Fibroblast of peridontal ligament (primary cell): Measurements from ENCODE around the gene ZNF83.
"Not testable (repeated sequence)": the region's sequence is repeated elsewhere in the genome, so short reads cannot be mapped to it uniquely, and the experiment has no call there.

ENCODE experiments used
- DNase-seq: peaks from one replicate; pipeline ENCODE4 v3.0.0-alpha.2; 2010; ENCODE audit errors: extremely low read depth

The ZNF83 gene

DNA sequence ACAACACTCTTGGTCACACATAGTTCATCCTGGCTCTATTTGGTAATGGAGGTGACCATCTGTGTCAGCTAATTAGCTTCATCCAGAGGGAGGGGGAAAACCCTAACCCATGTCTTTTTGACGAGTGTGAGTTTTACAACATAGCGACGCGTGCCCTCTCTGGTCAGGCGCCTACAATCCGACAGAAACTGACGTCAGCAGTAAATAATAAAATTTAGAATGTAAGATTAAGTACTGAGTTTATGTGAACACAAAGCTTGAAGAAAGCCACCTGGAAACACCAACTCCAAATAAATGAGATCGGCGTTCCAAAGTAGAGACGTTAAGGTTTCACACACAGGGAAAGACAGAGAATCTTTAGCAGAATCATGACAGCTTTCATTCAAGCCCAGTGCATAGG is 1.8 kb upstream of the ZNF83 start:
- DNase-seq: no peak

DNA sequence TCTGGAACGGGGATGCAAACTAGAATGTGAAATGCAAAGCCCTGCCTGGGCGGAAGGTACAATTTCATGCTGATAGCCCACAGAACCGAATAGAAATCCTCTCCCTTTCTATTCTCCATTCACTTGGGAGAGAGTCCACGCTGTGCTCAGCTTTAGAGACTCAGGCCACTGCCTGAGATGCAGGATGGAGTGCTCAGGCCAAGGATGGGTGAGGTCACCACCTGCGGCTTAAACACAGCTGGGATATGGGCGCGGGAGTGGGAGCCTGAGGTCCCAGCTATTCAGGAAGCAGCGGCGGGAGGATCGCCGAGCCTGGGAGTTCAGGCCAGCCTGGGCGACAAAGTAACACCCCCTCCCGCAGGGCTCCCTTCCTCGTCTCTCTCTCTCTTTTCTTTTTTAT is 446 bp upstream of the ZNF83 start:
- no peak for DNase-seq

DNA sequence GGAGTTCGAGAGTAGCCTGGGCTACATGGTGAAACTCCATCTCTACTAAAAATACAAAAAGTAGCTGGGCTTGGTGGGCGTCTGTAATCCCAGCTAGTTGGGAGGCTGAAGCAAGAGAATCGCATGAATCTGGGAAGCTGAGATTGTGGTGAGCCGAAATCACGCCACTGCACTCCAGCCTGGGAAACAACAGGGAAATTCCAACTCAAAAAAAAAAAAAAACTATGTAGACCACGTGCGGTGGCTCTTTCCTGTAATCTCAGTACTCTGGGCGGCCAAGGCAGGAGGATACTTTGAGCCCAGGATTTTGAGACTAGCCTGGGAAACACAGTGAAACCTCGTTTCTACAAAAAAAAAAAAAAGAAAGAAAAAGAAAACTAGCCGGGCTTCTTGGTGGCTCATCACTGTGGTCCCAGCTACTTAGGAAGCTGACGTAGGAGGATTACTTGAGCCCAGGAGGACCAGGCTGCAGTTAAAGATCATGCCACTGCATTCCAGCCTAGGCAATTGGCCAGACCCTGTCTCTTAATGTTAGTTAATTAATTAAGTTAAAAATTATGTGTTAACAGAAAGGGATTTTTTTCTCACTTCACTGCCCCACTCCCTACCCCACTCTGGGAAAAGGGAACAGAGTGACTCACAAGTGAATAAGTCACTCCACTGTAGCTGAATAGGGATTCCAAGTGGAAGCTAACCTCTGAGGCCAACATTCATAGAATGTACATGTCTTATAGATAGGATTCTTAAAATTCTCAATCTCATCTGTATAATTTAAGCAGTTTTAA is 2.2 kb downstream of the ZNF83 start:
- peak; percentile 5 for DNase-seq

DNA sequence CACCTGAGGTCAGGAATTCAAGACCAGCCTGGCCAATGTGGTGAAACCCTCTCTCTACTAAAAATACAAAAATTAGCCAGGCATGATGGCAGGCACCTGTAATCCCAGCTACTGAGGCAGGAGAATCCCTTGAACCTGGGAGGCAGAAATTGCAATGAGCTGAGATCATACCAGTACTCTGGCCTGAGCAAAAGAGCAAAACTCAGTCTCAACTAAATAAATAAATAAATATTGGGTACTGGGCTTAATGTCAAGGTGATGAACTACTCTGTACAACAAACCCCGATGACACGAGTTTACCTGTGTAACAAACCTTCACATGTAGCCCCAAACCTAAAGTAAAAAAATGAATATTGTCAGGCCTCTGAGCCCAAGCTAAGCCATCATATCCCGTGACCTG is 10.7 kb downstream of the ZNF83 start:
- not testable (repeated sequence) for DNase-seq

DNA sequence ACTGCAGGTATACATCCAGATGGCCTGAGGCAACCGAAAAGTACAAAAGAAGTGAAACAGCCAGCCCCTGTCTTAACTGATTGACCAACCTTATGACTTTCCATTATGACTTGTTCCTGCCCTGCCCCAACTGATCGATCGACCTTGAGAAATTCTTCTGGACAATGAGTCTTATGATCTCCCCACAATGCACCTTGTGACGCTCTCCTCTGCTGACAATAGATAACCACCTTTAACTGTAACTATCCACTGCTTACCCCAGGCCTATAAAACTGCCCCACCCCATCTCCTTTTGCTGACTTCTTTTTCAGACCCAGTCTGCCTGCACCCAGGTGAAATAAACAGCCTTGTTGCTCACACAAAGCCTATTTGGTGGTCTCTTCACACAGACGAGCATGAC is 11.2 kb downstream of the ZNF83 start:
- DNase-seq: no peak

DNA sequence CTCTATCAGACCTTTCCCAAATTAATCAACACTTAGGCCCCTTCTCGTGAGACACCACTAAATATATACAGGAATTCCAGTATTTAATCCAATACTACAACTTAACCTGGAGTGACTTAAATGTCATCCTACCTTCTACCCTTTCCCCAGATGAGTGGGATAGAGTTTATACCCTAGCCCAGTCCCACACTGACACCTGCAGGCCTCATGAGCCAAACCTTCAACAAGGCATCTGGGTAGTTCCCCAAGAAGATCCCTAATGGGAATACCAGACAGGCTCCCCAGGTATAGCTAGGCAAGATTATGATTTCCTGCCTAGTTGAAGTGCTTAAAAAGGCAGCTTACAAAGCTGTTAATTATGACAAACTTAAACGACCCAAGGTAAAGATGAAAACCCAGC is 15.9 kb downstream of the ZNF83 start:
- no peak for DNase-seq

DNA sequence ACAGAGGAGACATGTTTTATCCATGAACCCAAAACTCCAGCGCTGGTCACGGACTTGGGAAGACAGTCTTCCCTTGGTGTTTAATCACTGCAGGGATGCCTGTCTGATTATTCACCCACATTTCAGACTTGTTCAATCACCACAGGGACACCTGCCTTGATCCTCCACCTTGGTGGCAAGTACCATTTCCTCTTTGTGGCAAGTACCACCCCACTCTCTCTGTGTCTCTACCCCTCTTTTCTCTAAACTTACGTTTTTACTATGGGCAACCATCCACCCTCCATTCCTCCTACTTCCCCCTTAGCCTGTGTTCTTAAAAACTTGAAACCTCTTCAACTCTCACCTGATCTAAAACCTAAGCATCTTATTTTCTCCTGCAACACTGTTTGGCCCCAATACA is 16.8 kb downstream of the ZNF83 start:
- no peak for DNase-seq

DNA sequence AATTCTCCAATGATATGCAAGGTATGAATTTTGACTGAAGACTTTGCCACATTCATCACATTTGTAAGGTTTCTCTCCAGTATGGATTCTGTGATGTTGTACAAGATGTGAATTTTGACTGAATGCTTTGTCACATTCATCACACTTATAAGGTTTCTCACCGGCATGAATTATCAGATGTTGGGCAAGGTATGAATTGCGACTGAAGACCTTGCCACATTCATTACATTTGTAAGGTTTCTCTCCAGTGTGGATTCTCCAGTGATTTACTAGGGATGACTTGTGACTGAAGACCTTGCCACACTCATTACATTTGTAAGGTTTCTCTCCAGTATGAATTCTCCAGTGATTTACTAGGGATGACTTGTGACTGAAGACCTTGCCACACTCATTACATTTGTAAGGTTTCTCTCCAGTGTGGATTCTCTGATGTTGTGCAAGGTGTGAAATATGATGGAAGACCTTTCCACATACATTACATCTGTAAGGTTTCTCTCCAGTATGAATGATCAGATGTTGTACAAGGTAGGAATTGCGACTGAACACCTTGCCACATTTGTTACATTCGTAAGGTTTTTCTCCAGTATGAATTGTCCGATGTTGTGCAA is 24.8 kb downstream of the ZNF83 start:
- DNase-seq: no peak

DNA sequence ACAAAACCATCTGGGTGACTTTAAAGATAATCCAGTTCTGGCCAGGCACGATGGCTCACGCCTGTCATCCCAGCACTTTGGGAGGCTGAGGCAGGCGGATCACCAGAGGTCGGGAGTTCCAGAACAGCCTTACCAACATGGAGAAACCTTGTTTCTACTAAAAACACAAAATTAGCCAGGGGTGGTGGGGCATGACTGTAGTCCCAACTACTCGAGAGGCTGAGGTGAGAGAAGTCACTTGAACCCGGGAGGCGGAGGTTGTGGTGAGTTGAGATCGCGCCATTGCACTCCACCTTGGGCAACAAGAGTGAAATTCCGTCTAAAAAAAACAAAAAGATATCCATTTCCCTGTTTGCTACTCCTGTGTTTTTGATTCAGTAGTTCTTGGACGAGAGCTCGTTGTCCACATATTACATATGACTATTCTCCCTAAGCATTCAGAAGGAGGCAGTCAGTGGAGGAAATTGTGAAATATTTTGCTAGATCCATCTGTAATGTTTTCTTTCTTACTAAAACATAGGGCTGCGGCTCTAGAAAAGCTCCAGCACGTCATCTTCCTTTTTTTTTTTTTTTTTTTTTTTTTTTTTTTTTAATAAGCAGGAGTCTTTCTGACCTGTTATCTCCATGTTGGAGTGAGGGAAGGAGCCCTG is 34.5 kb downstream of the ZNF83 start:
- peak; percentile 71 for DNase-seq

DNA sequence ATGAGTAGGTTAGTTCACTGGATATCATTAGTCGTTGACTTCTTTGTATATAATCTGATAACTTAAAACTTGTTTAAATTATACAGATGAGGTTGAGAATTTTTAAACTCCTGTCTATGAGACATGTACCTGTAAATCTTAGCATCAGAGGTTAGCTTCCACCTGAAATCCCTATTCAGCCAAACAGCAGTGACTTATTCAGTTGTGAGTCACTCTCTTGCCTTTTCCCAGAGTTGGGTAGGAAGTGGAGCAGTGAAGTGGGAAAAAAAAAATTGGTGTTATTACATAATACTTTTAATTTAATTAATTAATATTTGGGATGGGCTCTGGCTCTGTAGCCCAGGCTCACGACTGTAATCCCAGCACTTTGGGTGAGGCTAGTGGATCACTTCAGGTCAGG is 35.2 kb downstream of the ZNF83 start:
- DNase-seq: no peak

DNA sequence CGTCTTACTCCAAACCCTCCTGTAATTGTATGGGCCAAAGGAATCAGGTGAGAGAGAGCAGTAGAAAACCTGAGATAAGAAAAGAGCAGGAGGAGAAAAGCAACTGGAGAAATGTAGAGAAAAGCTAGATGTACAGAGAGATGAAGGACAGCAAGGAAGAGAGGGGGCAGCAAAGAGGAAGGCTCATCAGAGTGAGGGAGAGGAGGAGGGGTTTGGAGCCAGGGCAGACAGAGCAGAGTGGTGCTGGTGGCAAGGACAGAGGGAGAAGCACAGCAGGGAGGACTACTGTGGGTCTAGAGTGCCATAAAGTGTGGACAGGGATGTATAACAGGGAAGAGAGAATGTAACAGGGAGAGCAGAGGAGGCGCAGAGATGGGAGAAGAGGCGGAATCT is 36.2 kb downstream of the ZNF83 start:
- peak; percentile 8 for DNase-seq

DNA sequence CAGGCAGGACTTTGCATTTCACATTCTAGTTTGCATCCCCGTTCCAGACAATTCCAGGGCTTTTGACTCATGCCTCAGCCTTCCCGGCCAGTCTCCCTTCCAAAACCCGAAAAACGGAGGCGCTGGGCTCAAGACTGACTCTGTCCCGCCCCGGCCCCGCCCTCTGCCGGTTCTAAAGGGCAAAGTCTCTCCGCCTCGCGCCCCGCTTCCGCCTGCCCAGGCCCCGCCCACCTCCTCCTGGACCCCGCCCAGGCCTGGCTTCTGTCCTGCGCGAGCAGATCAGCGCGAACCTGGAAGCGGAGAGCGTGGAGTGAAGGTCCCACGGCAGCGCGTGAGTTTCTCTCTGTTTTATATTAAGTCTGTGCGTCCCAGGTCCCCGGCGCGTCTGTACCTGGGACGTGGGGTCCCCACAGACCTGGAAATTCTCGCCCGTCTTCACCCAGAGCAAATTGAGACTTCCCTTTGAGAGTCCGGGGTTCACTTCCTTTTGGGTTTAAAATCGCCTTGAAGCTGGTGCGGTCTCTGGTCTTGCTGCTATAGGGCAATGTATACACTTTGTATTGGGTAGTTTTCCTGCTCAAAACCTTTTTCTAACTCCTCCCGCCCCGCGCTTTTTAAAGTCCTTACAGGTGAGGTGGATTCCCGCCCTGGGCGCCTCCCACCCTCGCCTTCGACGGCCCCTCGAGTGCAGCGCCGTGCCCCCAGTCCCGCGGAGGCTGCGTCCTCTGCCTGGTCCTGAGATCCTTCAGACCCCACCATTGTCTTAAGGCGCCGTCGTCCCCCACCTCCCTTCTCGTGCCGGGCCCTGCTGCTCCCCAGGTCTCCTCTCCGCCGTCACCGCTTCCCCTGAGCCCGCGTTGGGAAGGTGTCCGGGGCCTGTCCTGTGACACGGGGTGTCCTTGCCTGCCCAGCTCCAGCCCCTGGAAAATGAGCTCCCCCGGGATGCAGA is 36.9 kb downstream of the ZNF83 start:
- peak; percentile 88 for DNase-seq

DNA sequence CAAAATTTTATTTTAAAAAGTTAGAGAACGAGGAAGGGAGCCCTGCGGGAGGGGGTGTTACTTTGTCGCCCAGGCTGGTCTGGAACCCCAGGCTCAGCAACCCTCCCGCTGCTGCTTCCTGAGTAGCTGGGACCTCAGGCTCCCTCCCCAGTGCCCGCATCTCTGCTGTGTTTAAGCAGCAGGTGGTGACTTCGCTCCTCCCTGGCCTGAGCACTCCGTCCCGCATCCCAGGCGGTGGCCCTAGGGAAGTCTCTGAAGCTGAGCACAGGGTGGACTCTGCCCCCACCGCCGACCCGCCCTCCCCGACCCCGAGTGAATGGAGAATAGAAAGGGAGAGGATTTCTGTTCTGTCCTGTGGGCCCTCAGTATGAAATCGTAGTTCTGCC is 37.5 kb downstream of the ZNF83 start:
- DNase-seq: no peak

DNA sequence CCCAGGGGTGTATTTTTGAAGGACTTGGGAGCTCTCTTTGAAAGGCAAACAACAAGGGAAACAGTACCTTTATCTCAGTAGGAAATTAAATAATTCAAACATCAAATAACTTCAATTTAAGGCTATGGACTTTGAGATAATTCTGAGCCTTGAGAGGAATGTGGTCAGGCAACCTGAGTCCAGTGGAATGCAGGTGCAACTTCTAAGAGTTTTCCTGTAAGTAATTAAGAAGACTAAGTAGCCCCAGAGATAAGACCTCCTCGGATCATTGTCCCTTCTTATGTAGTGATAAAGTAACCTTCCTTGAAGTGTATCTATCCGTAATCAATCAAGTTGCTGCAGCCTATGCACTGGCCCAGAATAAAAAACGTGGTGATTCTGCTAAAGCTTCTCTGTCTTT is 38.9 kb downstream of the ZNF83 start:
- DNase-seq: no peak

DNA sequence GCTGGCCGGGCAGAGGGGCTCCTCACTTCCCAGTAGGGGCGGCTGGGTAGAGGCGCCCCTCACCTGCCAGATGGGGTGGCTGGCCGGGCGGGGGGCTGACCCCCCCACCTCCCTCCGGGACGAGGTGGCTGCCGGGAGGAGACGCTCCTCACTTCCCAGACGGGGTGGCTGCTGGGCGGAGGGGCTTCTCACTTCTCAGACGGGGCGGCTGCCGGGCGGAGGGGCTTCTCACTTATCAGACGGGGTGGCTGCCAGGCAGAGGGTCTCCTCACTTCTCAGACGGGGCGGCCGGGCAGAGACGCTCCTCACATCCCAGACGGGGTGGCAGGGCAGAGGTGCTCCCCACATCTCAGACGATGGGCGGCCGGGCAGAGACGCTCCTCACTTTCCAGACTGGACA is 44.7 kb downstream of the ZNF83 start:
- not testable (repeated sequence) for DNase-seq

DNA sequence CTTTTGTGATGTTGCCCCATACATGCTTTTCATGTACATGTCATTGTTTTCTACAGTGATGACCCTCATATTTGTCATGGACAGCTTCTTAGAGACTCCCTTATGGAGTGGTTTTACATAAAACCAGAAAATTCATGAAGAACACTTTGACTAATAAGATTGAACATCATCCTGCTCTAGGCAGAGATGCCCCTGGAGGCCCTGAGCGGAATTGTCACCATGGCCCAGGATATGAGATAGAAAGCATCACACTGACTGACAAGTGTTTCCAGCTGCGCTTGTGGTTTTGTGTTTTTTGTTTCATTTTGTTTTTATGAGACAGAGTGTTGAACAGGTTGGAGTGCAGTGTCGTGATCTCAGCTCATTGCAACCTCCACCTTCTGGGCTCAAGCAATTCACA is 45.9 kb downstream of the ZNF83 start:
- DNase-seq: no peak

DNA sequence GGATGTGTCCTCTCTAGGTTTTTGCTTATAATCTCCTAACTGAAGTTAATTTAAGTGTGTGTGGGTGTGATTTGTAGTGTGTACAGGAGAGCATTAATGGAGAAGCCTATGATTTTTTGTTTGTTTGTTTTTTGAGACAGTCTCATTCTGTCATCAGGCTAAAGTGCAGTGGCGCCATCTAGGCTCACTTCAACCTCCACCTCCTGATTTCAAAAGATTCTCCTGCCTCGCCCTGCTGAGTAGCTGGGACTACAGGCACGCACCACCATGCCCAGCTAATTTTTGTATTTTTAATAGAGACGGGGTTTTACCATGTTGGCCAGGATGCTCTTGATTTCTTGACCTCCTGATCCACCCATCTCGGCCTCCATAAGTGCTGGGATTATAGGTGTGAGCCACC is 47.4 kb downstream of the ZNF83 start:
- no peak for DNase-seq

DNA sequence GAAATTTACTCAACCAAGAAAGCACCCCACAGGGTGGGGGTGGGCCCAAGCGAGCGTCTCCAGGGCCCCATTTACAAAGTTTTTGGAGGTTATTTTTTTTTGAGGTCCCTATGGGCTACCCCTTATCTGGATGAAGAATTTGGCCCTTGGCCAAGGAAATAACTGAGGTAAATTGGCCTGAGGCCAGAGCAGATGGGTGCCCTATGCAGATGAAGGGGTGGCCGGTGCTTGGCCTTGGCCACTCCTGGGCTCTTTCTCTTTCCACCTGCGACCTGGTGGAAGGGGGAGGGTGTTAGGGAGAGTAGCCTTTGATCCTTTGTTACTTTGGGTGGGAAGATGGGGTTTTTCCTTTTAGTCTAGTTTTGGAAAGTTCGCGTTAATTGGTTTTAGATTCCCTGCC is 52.6 kb downstream of the ZNF83 start:
- no peak for DNase-seq

DNA sequence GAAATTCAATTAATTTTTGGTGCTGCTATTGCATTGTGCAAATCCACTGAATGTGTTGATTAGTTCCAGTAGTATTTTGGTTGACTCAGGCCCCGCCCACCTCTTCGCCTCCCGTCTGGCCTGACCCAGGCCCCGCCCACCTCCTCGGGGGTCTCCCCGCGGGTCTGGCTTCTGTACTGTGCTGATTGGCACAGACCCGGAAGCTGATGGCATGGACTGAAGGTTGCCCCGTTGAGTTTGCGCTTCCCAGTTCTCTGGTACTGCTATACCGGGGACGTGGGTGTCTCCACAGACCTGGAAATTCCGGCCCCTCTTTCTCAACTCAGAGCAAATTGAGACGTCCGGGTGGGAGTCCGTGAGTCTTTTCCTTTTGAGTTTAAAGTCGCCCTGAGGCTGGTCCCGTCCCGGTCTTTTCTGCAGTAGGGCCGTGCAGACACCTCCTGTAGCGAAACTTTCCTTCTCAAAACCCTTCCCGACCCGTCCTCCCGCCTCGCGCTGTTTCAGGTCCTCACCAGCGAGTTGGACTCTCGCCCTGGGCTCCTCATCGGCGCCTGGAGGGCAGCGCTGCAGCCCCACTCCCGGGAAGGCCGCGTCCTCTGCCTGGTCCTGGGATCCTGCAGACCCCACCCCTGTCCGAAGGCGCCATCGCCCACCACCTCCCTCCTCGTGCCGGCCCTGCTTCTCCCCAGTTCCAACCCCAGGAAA is 53.3 kb downstream of the ZNF83 start:
- peak; percentile 19 for DNase-seq

DNA sequence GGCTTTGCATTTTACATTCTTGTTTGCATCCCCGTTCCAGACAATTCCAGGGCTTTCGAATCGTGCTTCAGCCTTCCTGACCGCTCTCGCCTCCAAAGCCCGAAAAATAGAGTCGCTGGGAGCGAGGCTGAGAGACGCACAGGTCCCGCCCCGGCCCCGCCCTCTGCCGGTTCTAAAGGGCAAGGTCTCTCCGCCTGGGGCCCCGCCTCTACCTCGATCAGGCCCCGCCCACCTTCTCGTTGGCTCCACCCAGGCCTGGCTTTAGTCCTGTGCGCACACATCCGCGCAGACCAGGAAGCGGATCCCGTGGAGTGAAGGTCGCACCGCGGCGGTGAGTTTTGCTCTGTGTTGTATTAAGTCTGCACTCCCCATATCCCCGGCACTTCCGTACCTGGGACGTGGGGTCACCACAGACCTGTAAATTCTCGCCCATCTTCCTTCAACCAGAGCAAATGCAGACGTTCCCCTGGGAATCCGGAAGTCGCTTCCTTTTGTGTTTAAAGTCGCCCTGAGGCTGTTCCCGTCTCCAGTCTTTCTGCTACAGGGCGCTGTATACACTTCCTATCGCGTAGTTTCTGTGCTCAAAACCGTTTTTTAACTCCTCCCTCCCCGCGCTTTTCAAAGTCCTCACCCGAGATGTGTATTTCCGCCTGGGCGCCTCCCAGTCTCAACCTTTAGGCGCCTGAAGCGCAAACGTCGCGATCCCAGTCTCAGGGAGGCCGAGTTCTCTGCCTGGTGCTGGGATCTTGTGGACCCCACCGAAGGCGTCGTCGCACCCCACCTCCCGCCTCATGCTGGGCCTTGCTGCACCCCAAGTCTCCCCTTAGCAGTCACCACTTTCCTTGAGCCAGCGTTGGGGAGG is 67.9 kb downstream of the ZNF83 start, which contains the start of gene ZNF701:
Gene ZNF701, plus strand, starts transcription at position 288 of the 862 bp plus-strand sequence. CDS start 3,861 bp downstream, outside the sequence.
- DNase-seq: peak; percentile 89
